Stimulated activated CD8-positive, alpha-beta memory T cell treated with anti-CD3 and anti-CD28 coated beads, Interleukin-4, amount 100 ng/mL, for 48 hours (primary cell): ENCODE measurements around the gene WFDC10A.
"Not testable (repeated sequence)": the region's sequence is repeated elsewhere in the genome, so short reads cannot be mapped to it uniquely, and the experiment has no call there.

ENCODE experiments used
- DNase-seq: peaks from one replicate; pipeline ENCODE4 v3.0.0-alpha.2; 2020

Gene WFDC10A

GRCh38 chr20:45629496-45630100, at the start of gene WFDC10A:
Gene WFDC10A, plus strand, starts transcription at chr20:45629739. Its CDS starts 75 bp downstream, at chr20:45629814.
- peak; percentile 46 for DNase-seq

GRCh38 chr20:45581702-45582101, 47.8 kb upstream of the WFDC10A start:
- no peak for DNase-seq

DNA sequence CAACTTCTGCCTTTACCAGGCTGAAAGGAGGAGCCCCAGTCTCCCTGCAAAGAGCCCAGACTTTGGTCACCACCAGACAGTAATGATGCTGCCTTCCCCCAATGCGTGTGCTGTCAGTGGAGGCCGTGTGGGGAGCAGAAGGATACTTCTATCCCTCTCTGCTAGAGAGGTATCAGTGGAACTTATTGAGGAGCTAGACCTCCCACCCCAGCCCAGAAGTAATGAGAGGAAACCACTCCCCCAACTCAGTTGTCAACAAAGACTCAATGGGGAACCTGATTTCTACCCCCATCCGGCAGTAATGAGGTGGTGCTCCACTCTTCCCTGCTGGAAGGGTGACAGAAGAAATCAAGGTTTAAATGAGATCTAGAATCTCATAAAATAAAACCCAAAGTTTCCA, 46.0 kb upstream of the WFDC10A start:
- no peak for DNase-seq

- not testable (repeated sequence) for DNase-seq
Observed at GRCh38 chr20:45584294-45584693, 45.2 kb upstream of the WFDC10A start.

DNA sequence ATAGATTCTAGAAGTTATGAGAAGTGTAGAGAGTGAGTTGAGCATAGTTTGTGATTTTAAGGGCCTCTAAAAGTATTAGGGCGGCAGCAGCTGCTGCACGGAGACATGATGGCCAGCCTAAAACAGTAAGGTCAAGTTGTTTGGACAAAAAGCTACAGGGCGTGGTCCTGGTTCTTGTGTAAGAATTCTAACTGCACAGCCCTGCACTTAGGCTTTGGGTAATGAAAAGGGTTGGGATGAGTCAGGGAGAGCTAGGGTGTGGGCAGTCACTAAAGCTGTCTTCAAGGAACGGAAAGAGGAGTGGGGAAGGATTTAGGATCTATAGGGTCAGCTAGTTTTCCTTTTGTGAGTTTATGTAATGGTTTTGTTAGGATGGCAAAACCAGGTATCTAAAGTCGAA, 43.6 kb upstream of the WFDC10A start:
- not testable (repeated sequence) for DNase-seq

DNA sequence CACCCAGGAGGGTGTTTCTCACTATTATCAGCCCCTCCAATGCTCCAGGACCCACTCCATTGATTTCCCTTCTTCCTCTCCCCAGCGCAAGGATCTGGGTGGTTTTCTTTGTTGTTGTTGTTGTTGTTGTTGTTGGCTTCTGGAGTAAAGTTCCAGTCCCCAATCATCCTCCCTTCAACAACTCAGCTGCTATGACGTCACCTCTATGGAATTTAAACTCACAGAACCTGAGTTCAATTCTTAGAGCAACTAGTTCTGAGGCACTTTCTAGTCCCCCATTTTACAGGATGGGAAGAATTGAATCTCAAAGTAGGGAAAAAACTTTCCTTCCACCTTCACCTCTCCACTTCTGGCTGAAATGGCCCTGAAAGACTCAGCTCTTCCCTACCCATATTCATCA, 40.7 kb upstream of the WFDC10A start:
- DNase-seq, result no peak

GRCh38 chr20:45589725-45590124, 39.8 kb upstream of the WFDC10A start:
- no peak for DNase-seq

GRCh38 chr20:45592574-45593189, 36.9 kb upstream of the WFDC10A start:
- no peak for DNase-seq

DNA sequence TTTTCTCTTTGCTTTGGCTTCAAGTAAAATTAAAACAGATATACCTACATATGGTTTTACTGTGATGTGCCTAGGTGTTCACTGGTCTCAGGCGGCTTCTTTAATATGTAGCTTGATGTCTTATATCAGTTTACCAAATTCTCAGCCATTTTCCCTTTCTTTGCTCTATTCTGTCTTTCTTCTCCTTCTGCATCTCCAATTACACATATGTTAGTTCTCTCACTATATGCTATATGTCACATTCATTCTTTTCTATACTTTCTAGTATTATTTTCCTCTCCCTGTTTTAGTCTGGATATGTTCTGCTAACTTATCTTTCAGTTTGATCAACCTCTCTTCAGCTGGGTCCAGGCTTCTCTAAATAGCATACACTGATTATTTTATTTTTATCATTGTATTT, 36.0 kb upstream of the WFDC10A start:
- no peak for DNase-seq

GRCh38 chr20:45595235-45595634, 34.3 kb upstream of the WFDC10A start:
- DNase-seq, result no peak

DNA sequence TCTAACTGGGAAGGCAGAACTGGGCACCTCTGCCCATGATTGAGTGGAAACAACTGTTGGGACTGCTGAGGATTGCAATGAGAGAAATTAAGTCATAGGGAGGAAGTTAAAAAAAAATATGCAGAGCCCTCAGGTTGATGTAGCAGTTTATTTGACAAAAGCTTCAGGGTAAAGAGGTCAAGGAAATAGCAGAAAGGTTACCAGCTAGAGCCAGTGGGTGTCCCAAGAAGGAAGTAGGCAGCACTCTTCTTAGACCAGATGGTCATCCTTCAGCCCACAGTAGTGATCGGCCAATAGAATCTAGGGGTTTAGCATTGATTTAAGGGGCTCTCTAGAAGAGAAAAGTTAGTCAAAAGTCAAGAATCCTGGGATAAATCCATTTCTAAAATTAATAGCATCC, 21.7 kb upstream of the WFDC10A start:
- DNase-seq, result no peak

GRCh38 chr20:45611054-45611453, 18.5 kb upstream of the WFDC10A start:
- peak; percentile 64 for DNase-seq

- no peak for DNase-seq
Observed at GRCh38 chr20:45612314-45612713, 17.2 kb upstream of the WFDC10A start.

GRCh38 chr20:45617591-45617990, 11.9 kb upstream of the WFDC10A start:
- DNase-seq, result no peak

GRCh38 chr20:45621593-45621992, 7.9 kb upstream of the WFDC10A start:
- no peak for DNase-seq

DNA sequence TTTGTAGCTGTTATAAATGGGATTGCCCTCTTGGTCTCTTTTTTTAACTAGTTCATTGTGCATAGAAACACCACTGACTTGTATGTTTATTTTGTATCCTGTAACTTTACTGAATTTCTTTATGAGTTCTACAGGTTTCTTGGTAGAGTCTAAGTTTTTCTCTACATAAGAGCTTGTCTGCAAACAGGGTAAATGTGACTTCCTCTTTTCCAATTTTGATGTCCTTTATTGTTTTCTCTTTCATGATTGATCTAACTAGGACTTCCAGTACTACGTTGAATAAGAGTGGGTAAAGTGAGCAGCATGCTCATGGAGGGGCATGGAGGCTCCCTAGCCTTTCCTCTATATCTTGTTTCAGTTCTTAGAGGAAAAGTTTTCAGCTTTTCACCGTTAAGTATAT, 3.0 kb upstream of the WFDC10A start:
- DNase-seq, result no peak

- DNase-seq, result no peak
Observed at GRCh38 chr20:45630371-45630770, 832 bp downstream of the WFDC10A start.

DNA sequence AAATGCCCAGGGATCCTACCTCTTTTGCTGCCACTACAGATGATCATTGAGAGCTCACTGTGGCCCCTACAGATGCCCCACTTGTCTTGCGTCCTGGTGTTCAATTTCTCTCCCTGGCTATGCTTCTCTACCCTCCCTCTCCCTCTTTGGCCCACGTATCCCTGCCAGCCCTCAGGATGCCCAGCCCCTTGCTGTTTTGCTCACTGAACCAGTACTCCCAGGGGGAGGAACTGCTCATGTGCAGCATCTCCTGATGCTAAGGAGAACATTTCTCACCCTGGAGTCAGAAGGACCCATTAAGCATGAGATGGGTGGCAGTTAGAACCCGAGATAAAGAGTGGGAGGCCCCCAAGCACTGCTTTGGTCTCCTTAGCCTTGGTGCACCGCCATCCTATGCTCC, 1.6 kb downstream of the WFDC10A start, which contains the start of gene WFDC9:
Gene WFDC9, minus strand, starts transcription at position 101 of the 400 bp plus-strand sequence. CDS start 21,103 bp downstream, outside the sequence.
- DNase-seq, result no peak

GRCh38 chr20:45636513-45636912, 7.0 kb downstream of the WFDC10A start:
- no peak for DNase-seq

DNA sequence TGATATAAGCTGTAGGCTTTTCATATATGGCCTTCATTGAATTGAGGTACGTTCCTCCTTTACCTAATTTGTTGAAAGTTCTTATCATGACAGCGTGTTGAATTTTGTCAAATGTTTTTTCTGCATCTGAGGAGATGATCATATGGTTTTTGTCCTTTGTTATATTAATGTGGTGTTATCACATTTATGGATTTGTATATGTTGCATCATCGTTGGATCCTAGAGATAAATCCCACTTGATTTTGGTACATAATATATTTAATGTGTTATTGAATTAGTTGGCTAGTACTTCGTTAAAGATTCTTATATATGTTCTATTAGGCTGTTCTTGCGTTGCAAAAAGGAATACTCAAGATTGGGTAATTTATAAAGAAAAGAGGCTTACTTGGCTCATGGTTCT, 10.1 kb downstream of the WFDC10A start:
- DNase-seq, result no peak

- not testable (repeated sequence) for DNase-seq
Observed at GRCh38 chr20:45641076-45641475, 11.5 kb downstream of the WFDC10A start.

- not testable (repeated sequence) for DNase-seq
Observed at GRCh38 chr20:45645869-45646268, 16.3 kb downstream of the WFDC10A start.

DNA sequence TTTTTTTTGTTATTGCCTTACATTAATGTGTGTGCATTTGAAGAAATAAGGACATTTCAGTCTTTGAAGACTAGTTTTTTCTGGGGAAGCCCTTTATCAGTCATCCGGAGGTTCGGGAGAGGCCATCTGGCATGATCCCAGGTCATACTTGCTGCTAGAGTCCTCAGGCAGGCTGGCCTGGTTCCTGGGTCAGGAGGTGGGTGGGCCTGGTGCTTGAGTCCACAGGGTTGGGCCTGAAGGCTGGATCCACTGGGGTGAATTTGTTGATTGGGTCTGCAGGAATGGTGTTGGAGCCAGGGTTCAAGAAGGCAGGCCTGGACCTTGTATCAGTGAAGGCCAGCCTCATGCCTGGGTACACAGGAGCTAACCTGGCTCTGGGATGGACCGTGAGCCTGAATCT, 17.3 kb downstream of the WFDC10A start:
- DNase-seq, result no peak

DNA sequence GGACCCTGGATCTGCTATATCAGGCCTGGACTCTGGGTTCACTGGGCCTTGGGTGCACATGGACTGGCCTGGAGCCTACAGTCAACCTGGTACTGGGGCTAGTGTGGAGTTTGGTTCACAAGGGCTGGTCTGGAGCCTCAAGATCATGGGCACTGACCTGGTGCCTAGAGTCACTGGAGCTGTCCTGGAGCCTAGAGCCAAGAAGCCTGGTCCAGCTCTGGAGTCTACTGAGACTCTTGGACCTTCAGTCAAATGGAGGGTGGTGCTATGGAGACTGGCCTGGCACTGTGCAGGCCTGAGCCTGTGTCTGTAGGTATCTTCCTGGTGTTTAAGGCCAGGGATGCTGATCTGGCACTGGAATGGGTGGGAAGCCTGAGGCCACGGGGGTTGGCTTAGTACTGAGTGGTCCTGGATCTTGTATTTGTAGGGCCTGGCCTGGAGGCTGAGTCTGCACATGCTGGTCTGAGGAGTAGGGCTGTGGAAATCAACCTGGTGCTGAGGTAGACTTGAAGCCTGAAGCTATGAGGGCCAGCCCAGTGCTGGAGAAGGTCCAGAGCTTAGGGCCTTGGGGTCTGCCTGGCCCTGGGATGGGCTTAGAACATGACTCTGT, 18.0 kb downstream of the WFDC10A start:
- DNase-seq, result no peak
